ENCODE measurements around the gene FERMT3. TPM values are rescaled to one million over a fixed set of nuclear protein-coding genes. Genes with fewer than 3 reads are reported as not detected.

FERMT3 gene
- polyA plus RNA-seq, 1 experiment, result 1.9 TPM

DNA sequence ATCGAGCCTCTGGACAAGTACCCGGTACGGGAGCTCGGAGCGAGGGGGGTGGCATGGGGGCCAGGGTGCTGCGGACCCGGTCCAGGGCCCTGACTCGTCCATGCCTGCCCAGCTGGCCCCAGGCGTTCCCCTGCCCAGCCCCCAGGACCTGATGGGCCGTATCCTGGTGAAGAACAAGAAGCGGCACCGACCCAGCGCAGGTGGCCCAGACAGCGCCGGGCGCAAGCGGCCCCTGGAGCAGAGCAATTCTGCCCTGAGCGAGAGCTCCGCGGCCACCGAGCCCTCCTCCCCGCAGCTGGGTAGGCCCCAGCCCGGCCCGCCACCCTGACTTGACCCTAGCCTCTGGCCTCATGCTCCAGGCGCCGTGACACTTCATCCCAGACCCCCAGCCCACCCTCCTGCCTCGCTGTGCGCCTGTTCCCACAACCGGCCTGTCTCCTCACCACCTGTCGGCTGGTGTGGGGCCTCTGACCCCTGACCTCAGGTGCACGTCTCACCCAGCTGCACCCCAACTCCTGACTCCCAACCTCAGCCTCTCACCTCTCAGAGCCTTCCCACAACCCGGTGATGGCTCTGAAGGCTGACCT is 52.5 kb downstream of the FERMT3 start:
- no peak for TF ChIP-seq CTCF (IDR thresholded peaks at IDR 0.05; ENCODE audit: insufficient read depth, low read depth, low read length)
- no peak overlapping the region for H3K4me3 ChIP-seq (ENCODE audit: low read depth, low read length)
- CTCF ChIA-PET, result interaction anchor here (0.8 kb wide), 1 partner anchor 45 kb away, joined by 3 read pairs; no protein-coding TSS in a partner anchor
- peaks cover 47% of the 10 kb centered on the region for H3K36me3 ChIP-seq (ENCODE audit: control insufficient read depth, insufficient read depth, low read length)
- H3K27me3 ChIP-seq (ENCODE audit: control insufficient read depth, insufficient read depth, low read length), result no peaks in the 10 kb centered on the region
- POLR2A ChIA-PET, result no interaction called here
- DNase-seq (ENCODE audit: low read depth), result no peak

- POLR2A ChIA-PET, result no interaction called here
- no peak overlapping the region for H3K4me3 ChIP-seq (ENCODE audit: low read depth, low read length)
- peaks cover 51% of the 10 kb centered on the region for H3K36me3 ChIP-seq (ENCODE audit: control insufficient read depth, insufficient read depth, low read length)
- CTCF ChIA-PET, result interaction anchor here (0.8 kb wide), 1 partner anchor 45 kb away, joined by 3 read pairs; no protein-coding TSS in a partner anchor
- no peak for TF ChIP-seq CTCF (IDR thresholded peaks at IDR 0.05; ENCODE audit: insufficient read depth, low read depth, low read length)
- no peaks in the 10 kb centered on the region for H3K27me3 ChIP-seq (ENCODE audit: control insufficient read depth, insufficient read depth, low read length)
- DNase-seq (ENCODE audit: low read depth), result no peak
These were observed 53.1 kb downstream of the FERMT3 start for GRCh38 chr11:64259533-64260067.

- Histone ChIP-seq H3K36me3 (ENCODE audit: control insufficient read depth, insufficient read depth, low read length) (peaks cover 52% of the 10 kb centered on the region), H3K27me3 (ENCODE audit: control insufficient read depth, insufficient read depth, low read length) (no peaks in the 10 kb centered on the region), H3K4me3 (ENCODE audit: low read depth, low read length) (no peak overlapping the region)
- CTCF ChIA-PET, result interaction anchor here (0.8 to 6.5 kb wide), 4 partner anchors 9 to 45 kb away, joined by 3 to 56 read pairs (median 3); partner anchors contain the start of genes ESRRA and PLCB3
- no peak for TF ChIP-seq CTCF (IDR thresholded peaks at IDR 0.05; ENCODE audit: insufficient read depth, low read depth, low read length)
- POLR2A ChIA-PET, result no interaction called here
- no peak for DNase-seq (ENCODE audit: low read depth)
These were observed 53.7 kb downstream of the FERMT3 start for GRCh38 chr11:64260147-64260708.

GRCh38 chr11:64261556-64262080 is 55.1 kb downstream of the FERMT3 start:
- ChIA-PET POLR2A (no interaction called here), CTCF (interaction anchor here (1.1 to 6.5 kb wide), 2 partner anchors 9 to 10 kb away, joined by 3 to 56 read pairs; partner anchors contain the start of gene PLCB3)
- no peak for TF ChIP-seq CTCF (IDR thresholded peaks at IDR 0.05; ENCODE audit: insufficient read depth, low read depth, low read length)
- Histone ChIP-seq H3K36me3 (ENCODE audit: control insufficient read depth, insufficient read depth, low read length) (peaks cover 53% of the 10 kb centered on the region), H3K27me3 (ENCODE audit: control insufficient read depth, insufficient read depth, low read length) (no peaks in the 10 kb centered on the region), H3K4me3 (ENCODE audit: low read depth, low read length) (no peak overlapping the region)
- no peak for DNase-seq (ENCODE audit: low read depth)
